RCC 7860 (cell line): Measurements from ENCODE around the gene ETS1.

Experiments
- DNase-seq: peaks from one replicate; pipeline ENCODE4 v3.0.0-alpha.2; 2015; ENCODE audit warnings: low spot score
- FAIRE-seq: peaks from 2 replicates; lab custom pipeline; 2012; peaks lifted over from hg19 to GRCh38; lab: Jason Lieb, UNC

ETS1 gene

DNA sequence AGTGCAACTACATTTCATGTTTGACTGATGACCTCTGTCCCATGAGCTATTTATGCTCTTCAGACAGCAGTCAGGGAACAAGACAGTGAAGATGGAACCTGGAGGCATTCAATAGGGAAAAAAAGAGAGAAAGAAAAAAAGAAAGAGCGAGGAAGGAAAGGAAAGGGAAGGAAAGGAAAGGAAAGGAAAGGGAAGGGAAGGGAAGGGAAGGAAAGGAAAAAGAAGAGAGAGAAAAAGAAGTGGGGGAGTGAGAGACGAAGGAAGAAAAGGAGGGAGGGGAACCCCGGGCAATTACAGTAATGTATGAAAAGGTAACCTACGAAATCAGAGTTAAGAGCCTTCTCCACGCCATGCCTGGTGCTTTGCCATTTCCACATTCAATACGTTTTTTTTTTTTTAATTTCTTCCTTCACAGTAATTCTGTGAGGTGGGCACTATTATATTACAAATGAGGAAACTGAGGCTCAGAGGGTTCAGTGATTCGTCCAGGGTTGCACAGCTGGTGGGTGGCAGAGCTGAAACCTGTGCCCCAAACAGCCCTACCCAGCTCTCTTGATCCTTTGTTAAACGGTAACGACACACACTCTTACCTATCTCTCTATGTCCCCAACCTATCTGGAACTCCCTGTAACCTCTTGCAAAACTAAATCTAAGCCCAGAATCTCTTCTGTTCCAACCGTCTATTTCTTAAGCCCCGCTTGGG, 39.3 kb downstream of the ETS1 start:
- DNase-seq (no peak), FAIRE-seq (no peak)

DNA sequence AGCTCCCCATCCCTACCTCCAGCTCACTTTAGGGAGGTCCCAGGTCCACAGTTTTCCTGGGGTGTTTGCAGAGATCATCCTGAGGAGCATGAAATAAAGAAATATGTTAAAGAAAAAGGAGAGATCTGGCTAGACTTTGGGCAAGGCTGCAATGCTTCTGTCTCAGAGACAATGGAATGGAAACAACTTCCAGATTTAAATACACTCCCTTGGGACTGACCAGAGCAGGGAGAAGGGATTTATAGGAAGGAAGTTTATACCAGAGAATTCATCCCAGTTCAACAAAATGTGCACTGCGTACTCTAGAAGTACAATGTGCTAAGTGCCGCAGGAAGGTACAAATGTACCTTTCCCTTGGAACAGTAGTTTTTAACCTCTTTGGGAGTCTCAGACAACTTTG, 40.4 kb downstream of the ETS1 start:
- DNase-seq: no peak
- no peak for FAIRE-seq

DNA sequence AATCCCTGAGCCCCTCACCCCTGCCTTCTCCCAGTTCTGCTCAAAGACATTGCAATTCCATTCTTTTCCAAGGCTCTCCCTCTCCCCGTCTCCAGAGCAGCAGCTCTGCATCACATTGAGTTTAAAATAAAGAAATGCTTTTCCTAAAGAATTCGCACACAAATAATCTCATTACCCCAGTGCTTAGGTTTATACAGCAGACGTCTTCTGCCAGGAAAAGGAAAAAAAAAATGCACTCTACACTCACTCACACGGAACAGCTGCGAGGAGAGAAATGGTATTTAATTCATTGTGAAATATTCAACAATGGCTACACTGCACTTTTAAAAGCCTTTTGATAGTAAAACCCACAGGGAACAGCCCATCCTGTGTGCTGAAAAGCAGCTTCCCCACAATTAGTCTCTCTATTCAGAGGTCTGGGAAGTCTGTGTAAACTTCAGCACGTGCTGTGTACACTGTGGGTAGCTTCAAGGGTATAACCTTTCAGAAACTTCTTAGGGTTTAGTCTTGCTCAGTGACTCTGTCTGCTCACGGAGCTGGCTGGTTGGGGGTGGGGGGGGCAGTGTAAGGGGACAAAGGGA, 42.8 kb downstream of the ETS1 start:
- FAIRE-seq (no peak), DNase-seq (no peak)

DNA sequence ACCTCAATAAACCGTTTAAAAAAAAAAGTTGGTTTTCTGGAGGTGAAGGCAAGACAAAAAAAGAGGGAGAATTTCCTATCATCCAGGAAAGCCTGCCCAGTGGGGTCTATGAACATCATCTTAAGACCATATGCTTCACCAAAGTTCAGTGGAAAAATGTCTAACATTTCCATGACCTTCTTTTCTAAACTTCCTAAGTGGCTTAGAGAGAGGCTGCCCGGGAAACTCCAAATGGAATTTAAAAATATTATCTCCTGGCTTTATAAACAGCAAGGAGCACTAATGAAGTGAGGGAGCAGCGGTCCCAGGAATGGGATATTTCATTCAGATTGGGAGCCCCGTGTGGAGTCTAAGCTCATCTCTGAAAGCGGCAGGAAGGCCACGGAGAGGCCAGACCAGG, 46.9 kb downstream of the ETS1 start:
- FAIRE-seq (no peak), DNase-seq (no peak)

DNA sequence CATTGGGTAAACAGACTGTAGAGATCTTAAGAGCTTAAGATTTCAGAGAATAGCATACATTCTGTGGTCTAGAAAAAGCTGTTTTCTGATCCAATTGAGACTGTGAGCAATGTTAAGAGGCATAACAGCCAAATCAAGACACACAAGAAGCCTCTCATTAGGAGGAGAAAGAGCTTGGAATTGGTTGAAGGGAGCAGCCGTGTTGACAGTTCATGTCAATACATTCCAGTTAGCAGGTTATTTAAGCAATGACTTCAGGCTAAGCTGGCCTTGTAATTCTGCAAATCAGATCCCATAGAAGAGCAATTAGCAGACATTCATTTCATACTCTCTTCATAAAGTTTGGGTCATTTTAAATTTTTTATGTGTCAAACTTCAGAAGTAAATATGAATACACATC, 50.9 kb downstream of the ETS1 start:
- FAIRE-seq (no peak), DNase-seq (no peak)

DNA sequence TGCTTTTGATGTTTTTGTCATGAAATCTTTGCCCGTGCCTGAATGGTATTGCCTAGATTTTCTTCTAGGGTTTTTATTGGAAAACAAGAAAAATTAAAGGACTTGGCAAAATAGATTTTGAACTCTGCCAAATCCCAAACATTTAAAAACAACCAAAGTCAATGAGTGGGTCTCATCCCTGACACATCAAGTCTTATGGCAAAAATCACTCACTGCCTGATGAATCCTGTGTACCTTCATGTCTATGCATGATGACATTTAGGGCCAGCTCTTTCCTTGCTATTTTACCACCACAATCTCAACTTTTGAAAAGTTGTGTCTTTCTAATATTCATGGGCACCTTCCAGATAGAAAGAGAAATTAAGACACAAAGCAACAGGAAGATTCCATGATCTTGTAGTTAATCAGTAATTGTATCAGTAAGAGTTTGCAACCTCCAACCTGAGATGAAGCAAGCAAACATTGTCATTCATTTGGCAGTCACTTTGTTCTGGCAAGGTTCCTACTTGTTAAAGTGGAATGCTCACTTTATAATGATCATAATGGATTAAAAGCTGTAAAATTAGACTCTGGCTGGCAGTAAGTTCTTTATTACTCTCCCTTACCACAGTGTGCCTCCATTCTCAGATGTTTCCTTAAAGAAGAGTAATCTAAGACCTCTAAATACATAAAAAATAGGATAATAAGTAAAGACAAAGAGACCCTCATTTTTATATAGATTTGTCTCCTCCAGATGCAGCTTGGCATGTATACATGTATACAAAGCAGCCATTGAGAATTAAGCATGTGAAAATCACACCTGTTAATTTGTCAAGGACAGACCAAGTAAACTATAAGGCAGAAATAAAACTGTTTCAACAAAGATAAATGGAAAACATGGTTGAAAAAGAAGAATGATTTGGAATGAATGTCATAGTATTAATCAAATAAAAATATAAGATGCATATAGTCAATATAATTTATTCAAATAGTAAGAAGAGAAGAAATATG, 51.6 kb downstream of the ETS1 start:
- FAIRE-seq: peak; percentile 42
- DNase-seq: no peak

DNA sequence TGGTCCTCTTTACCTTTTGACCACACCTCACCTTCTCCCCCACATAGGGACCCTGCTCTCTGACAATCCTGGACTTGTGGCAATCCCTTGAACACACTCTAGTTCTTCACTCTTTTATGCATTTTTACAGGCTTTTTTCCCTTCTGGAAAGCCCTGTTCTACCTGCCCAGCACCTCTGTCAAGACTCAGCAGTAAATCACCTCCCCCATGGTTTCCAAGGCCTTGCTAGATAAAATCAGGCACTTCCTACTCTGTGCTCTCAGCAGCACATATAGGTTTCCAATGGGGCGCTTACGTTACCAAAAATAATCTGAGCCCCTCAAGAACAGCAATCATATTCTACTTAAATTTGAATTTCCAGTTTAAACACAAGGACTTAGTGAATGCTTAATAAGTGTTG, 53.9 kb downstream of the ETS1 start:
- FAIRE-seq: no peak

DNA sequence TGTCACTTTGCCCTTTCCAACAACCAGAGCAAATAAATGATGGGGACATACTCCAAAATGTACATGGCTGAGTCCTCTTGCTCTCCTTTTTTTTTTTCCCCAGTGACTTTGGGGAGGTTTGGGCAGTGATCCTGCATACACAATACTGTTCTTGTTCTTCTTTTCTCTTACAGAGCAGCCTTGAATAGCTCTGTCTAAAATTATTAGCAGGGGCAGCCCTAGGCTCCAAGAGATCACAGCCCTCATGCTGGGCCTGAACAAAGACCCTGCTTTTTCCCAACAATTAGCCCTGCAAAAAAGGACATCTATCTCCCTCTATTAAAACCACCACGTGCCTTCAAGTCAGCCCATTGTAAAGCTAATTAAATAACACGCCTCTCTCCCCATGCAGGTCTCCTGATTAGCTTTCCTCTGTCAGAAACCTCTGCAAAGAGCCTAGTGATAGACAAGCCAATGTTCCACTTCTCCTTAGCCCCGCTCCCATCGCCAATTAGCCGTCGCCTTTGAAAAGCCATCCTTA, 54.7 kb downstream of the ETS1 start:
- DNase-seq (no peak), FAIRE-seq (no peak)

More for the DNA sequence above, 53.9 kb downstream of the ETS1 start:
- DNase-seq: no peak

DNA sequence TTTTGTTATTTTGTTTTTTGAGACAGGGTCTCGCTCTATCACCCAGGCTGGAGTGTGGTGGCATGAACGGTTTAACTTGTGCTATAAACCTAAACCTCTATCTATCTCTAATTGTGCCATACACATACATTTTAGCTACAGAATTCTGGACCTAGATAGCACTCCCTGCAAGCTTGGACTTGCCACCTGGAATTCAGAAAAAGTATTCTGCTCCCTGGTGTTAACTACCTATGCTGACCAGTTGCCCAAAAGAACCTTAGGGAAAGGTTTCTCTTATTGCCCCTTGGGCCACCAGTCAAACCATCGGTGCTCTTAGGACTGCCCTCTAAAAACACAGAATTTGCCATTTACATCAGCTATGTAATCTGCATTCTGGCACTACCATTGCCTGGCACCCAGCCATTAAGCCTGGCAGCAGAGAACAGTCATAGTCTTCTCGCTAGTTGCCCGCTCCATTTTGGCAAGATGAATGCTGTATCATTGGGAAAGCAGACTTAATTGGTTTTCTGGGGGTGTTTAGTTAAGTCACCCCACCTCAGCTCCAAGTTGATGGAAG, 55.3 kb downstream of the ETS1 start:
- DNase-seq (no peak), FAIRE-seq (no peak)

DNA sequence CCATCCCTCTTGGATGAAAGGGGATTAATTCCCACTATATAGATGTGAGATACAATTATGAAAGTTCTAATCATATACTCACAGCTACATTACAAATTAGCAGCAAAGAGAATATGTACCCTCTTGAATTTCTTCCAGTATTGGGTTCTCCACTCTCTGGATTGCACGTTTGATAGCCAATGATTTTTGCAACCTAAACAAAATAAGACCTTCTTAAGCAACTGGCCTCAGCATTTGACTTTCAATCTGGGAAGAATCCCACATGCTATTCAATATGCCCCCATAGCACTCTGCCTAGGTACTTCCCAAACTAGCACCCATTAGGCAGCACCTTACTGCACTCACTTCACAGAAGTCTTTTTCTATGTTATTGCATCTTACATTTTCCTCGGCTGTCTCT, 55.8 kb downstream of the ETS1 start:
- DNase-seq (no peak), FAIRE-seq (no peak)

DNA sequence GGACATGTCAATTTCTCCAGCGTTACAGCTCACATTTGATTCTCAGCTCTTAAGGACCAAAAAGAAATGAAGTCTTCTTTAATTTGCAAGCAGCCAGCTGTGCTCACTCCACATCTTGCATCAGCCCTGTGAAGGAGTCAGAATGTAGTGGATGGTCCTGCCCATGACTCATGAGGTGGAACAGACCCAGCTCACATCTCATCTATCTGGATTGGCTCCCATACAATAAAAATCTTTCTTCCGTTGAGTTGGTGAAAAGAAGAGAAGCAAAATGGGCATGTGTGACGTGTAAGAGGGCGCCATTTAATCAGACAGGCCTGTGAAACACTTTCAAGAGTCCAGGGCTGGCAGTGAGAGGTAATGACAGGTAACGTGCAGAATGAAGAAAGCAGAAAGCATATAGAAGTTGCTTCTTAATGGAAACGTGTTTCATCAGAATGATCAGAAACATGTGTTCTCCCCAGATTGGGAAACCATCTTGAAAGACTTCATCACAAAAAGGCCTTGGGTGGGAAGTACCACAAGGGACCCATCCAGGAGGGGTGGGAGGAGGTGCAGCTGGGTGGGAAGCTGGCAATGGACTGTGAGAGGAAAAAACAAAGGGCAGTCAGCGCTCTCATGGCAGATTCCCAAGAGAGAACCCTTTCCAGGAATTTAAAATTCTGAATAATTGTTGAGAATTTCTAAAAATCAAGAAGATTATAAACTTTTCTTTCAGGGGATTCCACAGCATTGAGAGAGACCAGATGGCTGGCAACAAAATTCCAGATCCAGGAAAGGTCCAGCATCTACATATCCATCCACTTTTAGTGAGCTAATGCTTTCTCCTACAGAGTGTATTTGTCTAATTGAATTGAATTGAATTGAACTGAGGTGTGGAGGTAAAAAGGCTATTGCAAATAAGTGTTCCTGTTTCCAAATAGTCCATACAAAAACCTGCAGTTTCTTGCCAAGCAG, 57.0 kb downstream of the ETS1 start:
- FAIRE-seq (peak; percentile 40), DNase-seq (peak; percentile 46)

DNA sequence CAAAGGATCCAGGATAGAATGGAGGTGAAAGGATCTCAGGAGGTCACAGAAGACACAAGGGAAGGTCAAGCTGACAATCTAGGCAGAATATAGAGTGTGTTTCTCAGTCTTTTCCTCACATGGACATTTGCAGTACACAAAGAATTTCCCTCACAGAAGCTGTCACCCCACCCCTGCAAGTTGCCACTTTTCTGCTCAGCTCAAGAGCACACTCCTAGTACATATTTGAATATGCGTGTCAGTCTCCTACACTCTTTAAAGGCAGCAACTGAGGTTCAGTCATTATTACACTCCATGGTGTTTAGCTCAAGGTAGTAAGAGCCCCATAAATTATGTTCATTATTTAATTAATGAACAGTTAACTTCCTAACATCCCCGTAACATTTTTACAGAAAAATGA, 59.1 kb downstream of the ETS1 start:
- FAIRE-seq: no peak
- DNase-seq: no peak

DNA sequence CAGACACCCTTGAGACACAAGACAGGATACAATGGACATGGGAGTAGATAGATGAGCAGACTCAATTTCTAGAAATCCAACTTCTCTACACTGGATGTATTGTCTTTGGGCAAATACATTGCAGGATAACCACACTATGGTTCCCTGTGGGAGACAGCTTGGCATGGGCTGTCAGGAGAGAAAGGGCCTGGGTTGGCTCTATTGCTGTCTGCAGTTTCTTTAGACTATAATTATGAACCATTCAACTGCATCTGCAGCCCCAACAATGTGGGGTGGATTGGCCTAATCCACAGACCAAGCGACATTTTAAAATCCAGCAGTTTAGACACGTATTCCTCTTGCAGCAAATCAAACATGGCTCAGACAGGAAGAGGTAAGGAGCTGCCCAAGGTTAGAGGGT, 60.3 kb downstream of the ETS1 start:
- DNase-seq (no peak), FAIRE-seq (no peak)

DNA sequence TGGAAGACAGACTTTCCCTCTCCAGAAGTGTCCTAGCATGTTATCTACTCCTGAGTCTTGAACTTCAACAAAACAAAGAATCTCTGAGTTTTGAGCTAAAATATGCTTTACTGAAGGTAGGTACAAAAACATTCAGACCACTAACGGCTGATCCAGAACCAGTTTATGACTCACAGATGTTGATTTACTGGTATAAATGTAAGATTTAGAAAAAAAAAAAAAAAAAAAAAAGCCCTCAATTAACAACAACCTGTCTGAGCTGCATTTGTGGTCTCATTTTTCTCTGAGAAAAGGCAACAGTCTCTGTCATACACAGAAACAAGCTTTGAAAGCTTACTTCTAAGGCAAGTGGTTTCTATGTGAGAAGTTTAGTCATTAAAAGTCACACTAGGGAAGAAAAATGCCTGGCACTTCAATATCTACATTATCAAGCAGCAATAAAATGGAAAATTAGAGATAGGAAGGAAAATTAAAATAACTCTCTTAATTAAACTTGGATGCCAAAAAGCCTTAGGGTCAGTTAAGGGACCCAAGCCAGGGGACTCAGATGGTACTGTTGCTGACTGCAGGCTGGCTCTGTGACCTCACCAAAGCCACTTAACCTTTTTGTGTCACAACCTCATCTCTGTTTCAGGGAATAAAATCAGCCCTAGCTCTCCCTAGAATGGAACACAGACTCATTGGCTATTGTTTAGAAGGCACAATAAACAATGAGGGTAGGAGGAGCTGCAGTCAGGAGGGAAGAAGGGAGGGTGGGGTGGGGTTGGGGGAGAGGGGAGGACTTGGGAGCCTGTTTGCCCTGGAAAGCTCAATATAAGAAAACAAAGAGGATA, 61.7 kb downstream of the ETS1 start:
- peak; percentile 63 for DNase-seq

DNA sequence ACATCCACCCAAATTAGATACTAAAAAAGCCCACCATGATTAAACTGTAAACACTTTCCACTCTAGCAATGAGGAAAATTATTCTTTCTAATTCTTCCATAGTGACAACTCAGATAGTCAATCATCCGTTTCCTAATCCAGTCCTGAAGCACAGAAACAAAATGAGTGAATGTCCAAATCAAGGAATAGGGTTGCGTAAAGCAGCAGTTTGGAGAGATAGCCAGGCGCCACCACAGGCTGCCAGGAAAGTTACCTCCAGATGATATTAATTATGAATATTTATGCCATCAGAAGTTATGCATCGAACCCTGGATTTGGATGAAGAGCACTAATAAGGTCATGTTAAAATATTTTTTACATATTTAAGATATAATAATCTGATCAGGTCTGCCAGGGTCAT, 63.2 kb downstream of the ETS1 start:
- FAIRE-seq (no peak), DNase-seq (no peak)

More for the DNA sequence above, 61.7 kb downstream of the ETS1 start:
- peak; percentile 82 for FAIRE-seq

DNA sequence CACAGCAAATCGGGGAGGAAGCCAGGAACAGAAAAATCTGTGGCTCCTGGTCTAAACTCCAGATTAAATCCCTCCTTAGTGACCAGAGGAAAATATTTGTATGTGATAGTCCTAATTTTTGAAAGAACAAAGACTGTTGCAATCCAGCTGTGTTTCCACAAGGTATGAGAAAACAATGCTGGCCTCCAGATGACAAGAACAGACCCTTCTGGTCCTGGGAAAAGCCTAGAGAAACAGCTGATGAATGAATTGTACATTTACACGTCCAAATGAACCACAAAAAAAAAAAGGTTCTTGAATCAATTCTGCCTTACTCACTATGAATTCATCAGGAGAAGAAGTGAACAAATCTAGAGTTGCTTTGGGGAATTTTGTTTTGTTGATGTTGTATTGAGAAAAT, 63.7 kb downstream of the ETS1 start:
- FAIRE-seq: no peak

DNA sequence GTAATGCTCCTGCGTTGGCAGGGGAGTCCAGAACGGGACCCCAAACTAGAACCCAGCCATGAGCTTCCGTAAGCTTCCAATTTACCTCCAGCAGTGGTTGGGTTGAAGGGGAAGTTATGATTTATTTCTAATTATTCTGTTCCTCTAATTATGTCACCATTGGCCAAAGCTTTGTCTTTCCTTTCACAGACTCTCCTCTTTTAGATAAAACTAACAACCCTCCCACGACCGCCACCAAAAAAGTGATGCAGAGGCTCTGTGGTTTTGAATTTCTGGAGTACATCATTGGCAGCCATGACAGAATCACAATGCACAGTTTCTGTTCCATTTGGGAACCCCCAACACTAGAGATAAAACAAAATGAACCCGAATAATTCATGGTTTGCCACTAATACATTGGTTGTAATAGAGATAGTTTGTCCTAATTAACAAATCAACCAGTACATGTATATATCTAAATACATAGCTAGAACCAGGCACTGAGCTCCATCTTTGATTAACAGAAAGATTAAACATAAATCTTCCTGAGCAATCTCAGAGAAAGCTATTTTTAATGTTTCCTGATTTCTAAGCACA, 64.3 kb downstream of the ETS1 start:
- DNase-seq (no peak), FAIRE-seq (no peak)

More for the DNA sequence above, 63.7 kb downstream of the ETS1 start:
- DNase-seq: no peak

DNA sequence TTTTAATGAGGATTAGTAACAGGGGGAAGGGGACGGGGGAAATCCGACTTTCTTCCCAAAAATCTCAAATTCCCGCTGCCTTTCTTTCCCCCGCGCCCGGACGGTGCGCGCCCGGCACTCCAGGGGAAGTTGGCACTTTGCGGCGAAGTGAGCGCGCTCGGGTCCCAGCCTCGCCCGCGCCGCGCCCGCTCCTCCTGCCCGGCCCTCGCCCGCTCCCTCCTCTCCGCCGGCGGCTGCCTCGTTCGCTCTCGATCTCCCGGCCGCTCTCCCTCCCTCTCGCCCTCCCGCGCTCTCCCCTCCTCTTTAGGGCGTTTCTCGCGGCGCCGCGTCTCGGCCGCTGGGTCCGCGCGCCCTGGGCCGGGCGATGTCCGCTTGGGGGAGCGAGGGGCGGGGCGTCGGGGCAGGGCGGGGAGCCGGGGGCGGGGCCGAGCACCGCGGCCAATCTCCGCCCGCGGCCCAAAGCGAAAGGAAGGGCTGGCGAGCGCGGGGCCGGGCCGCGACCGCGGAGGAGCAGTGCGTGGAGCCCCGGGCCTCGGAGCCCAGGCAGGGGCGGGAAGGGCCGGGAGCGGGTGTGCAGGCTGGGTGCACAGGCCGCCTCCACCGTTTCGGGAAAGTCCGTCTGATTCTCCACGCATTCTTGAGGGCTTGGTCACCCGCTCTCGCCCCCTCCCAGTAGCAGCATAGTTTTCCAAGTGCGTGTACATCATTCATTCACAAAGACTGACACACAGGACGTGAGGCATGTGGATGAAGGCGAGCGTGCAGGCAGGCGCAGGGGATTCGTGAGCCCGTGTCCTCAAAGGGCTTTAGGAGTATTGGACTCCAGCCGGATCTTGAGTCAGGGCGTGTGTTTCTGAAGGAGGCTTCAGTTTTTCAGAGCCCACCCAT, 65.1 kb downstream of the ETS1 start:
- FAIRE-seq (peak; percentile 88), DNase-seq (peak; percentile 99)
